ENCODE data around the gene ZNF236. TPM values are rescaled to one million over a fixed set of nuclear protein-coding genes. Genes with fewer than 3 reads are reported as not detected.

Gene ZNF236
- polyA plus RNA-seq, 3 donors: 1.7 to 6.5 (median 2.4) TPM

- TF ChIP-seq, protein P1, sequence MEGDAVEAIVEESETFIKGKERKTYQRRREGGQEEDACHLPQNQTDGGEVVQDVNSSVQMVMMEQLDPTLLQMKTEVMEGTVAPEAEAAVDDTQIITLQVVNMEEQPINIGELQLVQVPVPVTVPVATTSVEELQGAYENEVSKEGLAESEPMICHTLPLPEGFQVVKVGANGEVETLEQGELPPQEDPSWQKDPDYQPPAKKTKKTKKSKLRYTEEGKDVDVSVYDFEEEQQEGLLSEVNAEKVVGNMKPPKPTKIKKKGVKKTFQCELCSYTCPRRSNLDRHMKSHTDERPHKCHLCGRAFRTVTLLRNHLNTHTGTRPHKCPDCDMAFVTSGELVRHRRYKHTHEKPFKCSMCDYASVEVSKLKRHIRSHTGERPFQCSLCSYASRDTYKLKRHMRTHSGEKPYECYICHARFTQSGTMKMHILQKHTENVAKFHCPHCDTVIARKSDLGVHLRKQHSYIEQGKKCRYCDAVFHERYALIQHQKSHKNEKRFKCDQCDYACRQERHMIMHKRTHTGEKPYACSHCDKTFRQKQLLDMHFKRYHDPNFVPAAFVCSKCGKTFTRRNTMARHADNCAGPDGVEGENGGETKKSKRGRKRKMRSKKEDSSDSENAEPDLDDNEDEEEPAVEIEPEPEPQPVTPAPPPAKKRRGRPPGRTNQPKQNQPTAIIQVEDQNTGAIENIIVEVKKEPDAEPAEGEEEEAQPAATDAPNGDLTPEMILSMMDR (IDR thresholded peaks at IDR 0.05): no peak
- Histone ChIP-seq H3K9ac (ENCODE audit: insufficient read depth, low read length, poor library complexity, severe bottlenecking) (no peak overlapping the region), H2AFZ (ENCODE audit: insufficient read depth, low read depth, low read length, poor library complexity, severe bottlenecking) (no peak overlapping the region), H3K4me2 (replicated peaks; ENCODE audit: extremely low read depth, low read length, poor library complexity, severe bottlenecking) (no peak overlapping the region), H3K4me3 (replicated peaks in 1 of 3; ENCODE audit: low read depth in 2 of 3, low read length in 3 of 3) (no peak overlapping the region), H3K79me2 (ENCODE audit: insufficient read depth, low read length) (no peaks in the 10 kb centered on the region), H4K20me1 (ENCODE audit: insufficient read depth, low read length) (no peaks in the 10 kb centered on the region), H3K27me3 (ENCODE audit: control insufficient read depth in 2 of 2, insufficient read depth in 2 of 2, low read length in 2 of 2) (peaks cover 0 to 2% of the 10 kb centered on the region in 2 donors), H3K36me3 (replicated peaks in 1 of 2; ENCODE audit: control insufficient read depth in 1 of 2, insufficient read depth in 2 of 2, low read length in 2 of 2) (no peaks in the 10 kb centered on the region), H3K4me1 (ENCODE audit: control insufficient read depth in 1 of 2, insufficient read depth in 2 of 2, low read length in 2 of 2) (peaks cover 0 to 5% of the 10 kb centered on the region in 2 donors), H3K27ac (ENCODE audit: low read depth in 1 of 2, low read length in 2 of 2) (no peak overlapping the region), H3K9me3 (replicated peaks in 1 of 2; ENCODE audit: control insufficient read depth in 1 of 2, insufficient read depth in 1 of 2, low read length in 2 of 2) (peaks cover 14 to 36% of the 10 kb centered on the region in 2 donors)
- H3K27ac Mint-ChIP-seq: no peak overlapping the region
- DNase-seq: no peak
- peaks cover 23 to 46% (median 37%) of the 10 kb centered on the region in 7 donors for H3K9me3 Mint-ChIP-seq
- peaks cover 5% of the 10 kb centered on the region for H3K4me1 Mint-ChIP-seq
- H3K27me3 Mint-ChIP-seq (ENCODE audit: low read depth in 3 of 3): peaks cover 3 to 24% (median 13%) of the 10 kb centered on the region in 3 donors
- H3K36me3 Mint-ChIP-seq: no peaks in the 10 kb centered on the region
- intact Hi-C loops (cut with micrococcal nuclease): no loop called here
- no peak overlapping the region for H3K4me3 Mint-ChIP-seq
- 94% methylated on average over 32 of the region's 36 CpGs for WGBS (ENCODE audit: insufficient coverage)
Observed at GRCh38 chr18:76788571-76789317, 33.6 kb upstream of the ZNF236 start.

GRCh38 chr18:76791106-76791505 lies 31.3 kb upstream of the ZNF236 start:
- H3K4me1 ChIP-seq (ENCODE audit: control insufficient read depth in 1 of 2, insufficient read depth in 2 of 2, low read length in 2 of 2): peaks cover 0 to 5% of the 10 kb centered on the region in 2 donors
- peaks cover 0 to 2% of the 10 kb centered on the region in 2 donors for H3K27me3 ChIP-seq (ENCODE audit: control insufficient read depth in 2 of 2, insufficient read depth in 2 of 2, low read length in 2 of 2)
- H3K27me3 Mint-ChIP-seq (ENCODE audit: low read depth in 3 of 3): peaks cover 3 to 25% (median 13%) of the 10 kb centered on the region in 3 donors
- H3K4me2 ChIP-seq (replicated peaks; ENCODE audit: extremely low read depth, low read length, poor library complexity, severe bottlenecking): no peak overlapping the region
- H3K27ac Mint-ChIP-seq: peak overlapping the region in 1 of 7 donors; percentile 79
- no peaks in the 10 kb centered on the region for H3K79me2 ChIP-seq (ENCODE audit: insufficient read depth, low read length)
- H3K9me3 ChIP-seq (replicated peaks in 1 of 2; ENCODE audit: control insufficient read depth in 1 of 2, insufficient read depth in 1 of 2, low read length in 2 of 2): peaks cover 14 to 41% of the 10 kb centered on the region in 2 donors
- peaks cover 8% of the 10 kb centered on the region for H3K4me1 Mint-ChIP-seq
- intact Hi-C loops (cut with micrococcal nuclease): no loop called here
- H3K9me3 Mint-ChIP-seq: peaks cover 26 to 58% (median 42%) of the 10 kb centered on the region in 7 donors
- no peaks in the 10 kb centered on the region for H3K36me3 ChIP-seq (replicated peaks in 1 of 2; ENCODE audit: control insufficient read depth in 1 of 2, insufficient read depth in 2 of 2, low read length in 2 of 2)
- H3K9ac ChIP-seq (ENCODE audit: insufficient read depth, low read length, poor library complexity, severe bottlenecking): no peak overlapping the region
- H4K20me1 ChIP-seq (ENCODE audit: insufficient read depth, low read length): no peaks in the 10 kb centered on the region
- no peaks in the 10 kb centered on the region for H3K36me3 Mint-ChIP-seq
- H3K4me3 ChIP-seq (replicated peaks in 1 of 3; ENCODE audit: low read depth in 2 of 3, low read length in 3 of 3): no peak overlapping the region
- no peak for DNase-seq
- H3K27ac ChIP-seq (ENCODE audit: low read depth in 1 of 2, low read length in 2 of 2): no peak overlapping the region
- no peak overlapping the region for H3K4me3 Mint-ChIP-seq
- 93% methylated on average over 7 of the region's 12 CpGs for WGBS (ENCODE audit: insufficient coverage)
- TF ChIP-seq, protein P1 (IDR thresholded peaks at IDR 0.05): no peak
- no peak overlapping the region for H2AFZ ChIP-seq (ENCODE audit: insufficient read depth, low read depth, low read length, poor library complexity, severe bottlenecking)
